IPS-20b (cell line): Measurements from ENCODE around the gene RNF215.

Experiments used
- H3K27ac ChIP-seq: one replicate; pipeline ENCODE4 v1.5.1; 2013; ENCODE audit warnings: low read length
- H3K27me3 ChIP-seq: 2 replicates; pipeline ENCODE4 v1.6.1; 2013; ENCODE audit warnings: mild to moderate bottlenecking, low read length, inconsistent platforms; ENCODE audit not compliant: insufficient read depth
- H3K36me3 ChIP-seq: 2 replicates; pipeline ENCODE4 v1.6.1; 2013; ENCODE audit warnings: low read depth, mild to moderate bottlenecking, inconsistent platforms, low read length, moderate library complexity; ENCODE audit not compliant: insufficient read depth
- H3K4me1 ChIP-seq: 2 replicates; pipeline ENCODE4 v1.6.1; 2013; ENCODE audit warnings: mild to moderate bottlenecking, control low read depth, inconsistent platforms, low read length, moderate library complexity; ENCODE audit not compliant: insufficient read depth
- H3K4me3 ChIP-seq: 2 replicates; pipeline ENCODE4 v1.5.1; 2013; ENCODE audit warnings: mild to moderate bottlenecking, low read length, inconsistent platforms
- H3K9ac ChIP-seq: 2 replicates; pipeline ENCODE4 v1.6.1; 2013; ENCODE audit warnings: low read depth, mild to moderate bottlenecking, inconsistent platforms, low read length, moderate library complexity
- H3K9me3 ChIP-seq: 2 replicates; pipeline ENCODE4 v1.6.1; 2013; ENCODE audit warnings: mild to moderate bottlenecking, low read depth, low read length, inconsistent platforms; ENCODE audit not compliant: insufficient read depth

Gene RNF215

DNA sequence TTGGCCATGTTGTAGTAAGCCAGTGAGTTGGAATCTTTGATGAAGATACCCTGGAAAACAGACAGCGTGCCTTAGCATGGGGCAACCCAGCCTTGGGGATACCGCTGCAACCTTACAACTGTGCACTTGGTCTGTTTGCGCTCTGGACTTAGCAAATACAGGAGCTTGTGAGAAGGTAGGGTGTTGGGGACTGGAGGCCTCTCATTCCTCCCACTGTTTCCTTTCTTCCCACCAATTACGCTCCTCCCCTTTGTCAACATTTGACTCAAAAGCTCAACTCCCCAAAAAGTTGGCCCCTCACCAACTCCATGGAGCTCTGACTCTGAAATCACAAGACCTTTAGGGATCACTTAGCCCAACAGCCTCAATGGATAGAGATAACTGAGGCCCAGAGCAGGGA lies 52.6 kb downstream of the RNF215 start:
- Histone ChIP-seq H3K27me3 (no peaks in the 10 kb centered on the region), H3K4me1 (no peaks in the 10 kb centered on the region), H3K9me3 (no peaks in the 10 kb centered on the region), H3K27ac (no peak overlapping the region), H3K36me3 (peaks cover 87% of the 10 kb centered on the region), H3K4me3 (no peak overlapping the region), H3K9ac (no peak overlapping the region)

DNA sequence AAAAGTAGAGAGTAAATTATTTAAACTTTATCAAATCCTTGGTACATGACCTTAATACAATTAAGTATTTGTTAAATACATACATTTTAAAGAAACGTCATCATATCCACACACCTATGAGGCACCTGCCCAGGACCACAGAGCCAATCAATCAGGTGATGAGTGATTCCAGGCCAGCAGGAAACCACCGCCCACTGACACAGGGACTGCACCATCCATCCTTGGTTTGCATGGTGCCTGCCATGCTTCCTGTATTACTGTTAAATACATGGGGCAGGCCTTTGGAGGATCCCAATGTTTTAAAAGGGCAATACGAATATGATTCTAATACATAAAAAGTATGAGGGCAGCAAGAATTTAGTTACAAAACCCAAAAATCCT lies 53.5 kb downstream of the RNF215 start:
- H3K36me3 ChIP-seq: peaks cover 78% of the 10 kb centered on the region
- no peak overlapping the region for H3K27ac ChIP-seq
- H3K4me3 ChIP-seq: no peak overlapping the region
- H3K4me1 ChIP-seq: no peaks in the 10 kb centered on the region
- no peak overlapping the region for H3K9ac ChIP-seq
- no peaks in the 10 kb centered on the region for H3K27me3 ChIP-seq
- H3K9me3 ChIP-seq: no peaks in the 10 kb centered on the region

DNA sequence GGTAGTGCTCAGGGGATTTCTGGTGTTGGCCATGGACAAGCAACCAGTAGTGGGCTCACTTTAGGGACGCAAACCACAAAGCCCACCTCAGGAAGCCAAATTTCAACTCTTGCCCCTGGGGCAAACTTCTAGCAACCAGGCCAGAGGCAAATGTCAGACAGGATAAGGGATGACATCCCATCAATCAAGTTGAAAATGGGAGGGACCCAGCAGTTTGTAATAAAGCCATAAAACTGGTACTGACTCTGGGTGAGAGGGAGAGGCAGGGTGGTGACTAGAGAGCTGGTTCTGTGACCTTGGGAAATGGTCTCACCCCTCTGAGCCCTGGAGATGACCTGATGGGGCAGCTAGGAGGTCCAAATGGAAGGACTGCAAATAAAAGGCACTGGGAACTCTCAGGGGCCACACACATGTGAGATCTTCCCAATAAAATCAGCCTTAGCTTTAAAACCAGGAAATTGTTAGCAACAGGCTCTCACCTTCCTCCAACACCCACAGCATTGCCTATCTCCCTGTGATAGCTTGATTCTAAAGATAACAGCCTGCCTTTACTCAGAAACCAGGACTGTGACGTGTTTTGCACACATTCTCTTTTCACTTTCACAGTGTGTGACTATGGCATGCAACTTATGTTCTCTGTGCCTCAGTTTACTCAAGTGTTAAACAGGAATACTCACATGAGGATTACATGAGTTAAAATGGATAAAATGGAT lies 54.1 kb downstream of the RNF215 start:
- no peaks in the 10 kb centered on the region for H3K9me3 ChIP-seq
- H3K4me3 ChIP-seq: no peak overlapping the region
- H3K27me3 ChIP-seq: no peaks in the 10 kb centered on the region
- no peak overlapping the region for H3K9ac ChIP-seq
- peaks cover 72% of the 10 kb centered on the region for H3K36me3 ChIP-seq
- H3K4me1 ChIP-seq: no peaks in the 10 kb centered on the region
- no peak overlapping the region for H3K27ac ChIP-seq

DNA sequence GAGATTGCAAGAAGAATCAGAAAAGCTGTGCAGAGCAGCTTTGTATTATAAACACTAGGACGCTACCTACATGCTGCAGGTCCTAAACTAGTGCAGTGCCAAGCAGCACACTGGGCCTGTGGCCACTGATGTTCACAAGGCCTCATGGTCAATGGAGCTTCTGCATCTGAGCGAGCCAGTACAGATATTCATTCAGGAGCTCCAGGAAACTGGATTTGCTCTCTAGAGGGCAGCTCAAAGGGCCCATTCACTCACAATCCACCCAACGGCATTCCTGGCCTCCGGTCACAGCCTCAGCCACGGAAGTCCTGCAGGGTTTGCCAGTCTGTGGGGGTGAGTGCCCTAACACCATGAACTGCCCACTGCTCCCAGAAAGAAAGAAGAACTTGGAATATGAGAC lies 54.7 kb downstream of the RNF215 start:
- peaks cover 66% of the 10 kb centered on the region for H3K36me3 ChIP-seq
- H3K27ac ChIP-seq: no peak overlapping the region
- H3K9ac ChIP-seq: no peak overlapping the region
- H3K9me3 ChIP-seq: no peaks in the 10 kb centered on the region
- no peak overlapping the region for H3K4me3 ChIP-seq
- no peaks in the 10 kb centered on the region for H3K27me3 ChIP-seq
- H3K4me1 ChIP-seq: peaks cover 2% of the 10 kb centered on the region
